ENCODE results near the gene OR56A3. TPM values are rescaled to one million over a fixed set of nuclear protein-coding genes. Genes with fewer than 3 reads are reported as not detected.

OR56A3 gene
- total and polyA plus RNA-seq, 2 of the 4 experiments (the other 2 are of a cell fraction) = not detected

DNA sequence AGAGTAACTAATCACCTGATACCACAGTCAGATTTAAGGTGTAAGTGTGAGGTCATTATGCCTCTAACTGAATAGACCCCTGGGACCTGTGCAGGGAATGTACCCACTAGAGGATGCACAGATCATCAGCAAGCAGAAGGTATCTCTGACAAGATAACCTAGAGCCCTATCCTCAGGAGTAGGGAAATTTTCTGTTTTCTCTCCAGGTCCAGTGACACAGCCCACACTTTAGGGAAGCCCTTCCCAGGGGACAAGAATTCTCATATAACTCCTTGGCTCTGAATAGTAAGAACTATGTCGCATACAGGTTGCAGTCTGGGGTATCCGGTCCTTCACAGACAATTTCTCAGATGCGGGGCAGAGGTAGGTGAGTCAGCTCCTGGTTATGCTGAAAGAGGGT is 49.1 kb upstream of the OR56A3 start, which contains the start of gene OR52E5:
Gene OR52E5, plus strand, starts transcription at position 301 of the 400 bp plus-strand sequence. CDS start 7,569 bp downstream, outside the sequence.
- TF ChIP-seq CEBPB (IDR thresholded peaks at IDR 0.05; ENCODE audit: low read depth, low read length) (no peak), MXI1 (IDR thresholded peaks at IDR 0.05; ENCODE audit: borderline replicate concordance, low read depth, low read length) (no peak), CHD1 (IDR thresholded peaks at IDR 0.05; ENCODE audit: low read depth, low read length) (no peak), MAFK (IDR thresholded peaks at IDR 0.05; ENCODE audit: low read depth, low read length) (no peak), FOS (IDR thresholded peaks at IDR 0.05; ENCODE audit: low read depth, low read length) (no peak), BHLHE40 (IDR thresholded peaks at IDR 0.05; ENCODE audit: low read depth, low read length) (no peak), POLR2A (IDR thresholded peaks at IDR 0.05; ENCODE audit: low read depth, low read length) (no peak), RFX5 (IDR thresholded peaks at IDR 0.05; ENCODE audit: low read depth, low read length) (no peak)
- TF ChIP-seq, protein P1, sequence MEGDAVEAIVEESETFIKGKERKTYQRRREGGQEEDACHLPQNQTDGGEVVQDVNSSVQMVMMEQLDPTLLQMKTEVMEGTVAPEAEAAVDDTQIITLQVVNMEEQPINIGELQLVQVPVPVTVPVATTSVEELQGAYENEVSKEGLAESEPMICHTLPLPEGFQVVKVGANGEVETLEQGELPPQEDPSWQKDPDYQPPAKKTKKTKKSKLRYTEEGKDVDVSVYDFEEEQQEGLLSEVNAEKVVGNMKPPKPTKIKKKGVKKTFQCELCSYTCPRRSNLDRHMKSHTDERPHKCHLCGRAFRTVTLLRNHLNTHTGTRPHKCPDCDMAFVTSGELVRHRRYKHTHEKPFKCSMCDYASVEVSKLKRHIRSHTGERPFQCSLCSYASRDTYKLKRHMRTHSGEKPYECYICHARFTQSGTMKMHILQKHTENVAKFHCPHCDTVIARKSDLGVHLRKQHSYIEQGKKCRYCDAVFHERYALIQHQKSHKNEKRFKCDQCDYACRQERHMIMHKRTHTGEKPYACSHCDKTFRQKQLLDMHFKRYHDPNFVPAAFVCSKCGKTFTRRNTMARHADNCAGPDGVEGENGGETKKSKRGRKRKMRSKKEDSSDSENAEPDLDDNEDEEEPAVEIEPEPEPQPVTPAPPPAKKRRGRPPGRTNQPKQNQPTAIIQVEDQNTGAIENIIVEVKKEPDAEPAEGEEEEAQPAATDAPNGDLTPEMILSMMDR (conservative IDR thresholded peaks at IDR 0.05; ENCODE audit: low read depth, low read length) = no peak
- TF ChIP-seq, protein P2, sequence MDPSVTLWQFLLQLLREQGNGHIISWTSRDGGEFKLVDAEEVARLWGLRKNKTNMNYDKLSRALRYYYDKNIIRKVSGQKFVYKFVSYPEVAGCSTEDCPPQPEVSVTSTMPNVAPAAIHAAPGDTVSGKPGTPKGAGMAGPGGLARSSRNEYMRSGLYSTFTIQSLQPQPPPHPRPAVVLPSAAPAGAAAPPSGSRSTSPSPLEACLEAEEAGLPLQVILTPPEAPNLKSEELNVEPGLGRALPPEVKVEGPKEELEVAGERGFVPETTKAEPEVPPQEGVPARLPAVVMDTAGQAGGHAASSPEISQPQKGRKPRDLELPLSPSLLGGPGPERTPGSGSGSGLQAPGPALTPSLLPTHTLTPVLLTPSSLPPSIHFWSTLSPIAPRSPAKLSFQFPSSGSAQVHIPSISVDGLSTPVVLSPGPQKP (IDR thresholded peaks at IDR 0.05; ENCODE audit: borderline replicate concordance, low read depth, low read length) = no peak
- H3K9me3 ChIP-seq (ENCODE audit: control insufficient read depth, insufficient read depth, low read length) = no peaks in the 10 kb centered on the region
- H3K4me2 ChIP-seq (ENCODE audit: low read depth, low read length) = no peak within 1 kb of the TSS
- no peak within 1 kb of the TSS for H2BK5ac ChIP-seq (ENCODE audit: low read depth, low read length, poor library complexity, severe bottlenecking)
- intact Hi-C loops (cut with micrococcal nuclease) = loop anchor here (10.0 kb wide), 1 partner anchor 418 kb away; no protein-coding TSS in a partner anchor
- H3K9me1 ChIP-seq (ENCODE audit: insufficient read depth, low read length) = no peaks in the 10 kb centered on the region
- H3K4me1 ChIP-seq (ENCODE audit: control insufficient read depth, insufficient read depth, low read length) = no peaks in the 10 kb centered on the region
- CTCF ChIA-PET = no interaction called here
- POLR2A ChIA-PET (ENCODE audit: unreplicated experiment) = no interaction called here
- no peak within 1 kb of the TSS for H4K5ac ChIP-seq (ENCODE audit: low read depth, low read length)
- H2BK20ac ChIP-seq (ENCODE audit: low read depth, low read length) = no peak within 1 kb of the TSS
- H2AK9ac ChIP-seq (replicated peaks; ENCODE audit: low read depth, low read length, poor library complexity) = no peak within 1 kb of the TSS
- no peak within 1 kb of the TSS for H3K9ac ChIP-seq (ENCODE audit: low read depth, low read length)
- WGBS, 2 experiments (ENCODE audit: extremely low coverage in 2 of 2, insufficient read length in 1 of 2) = no CpG with 5 or more reads among the region's 3 CpGs
- no peak within 1 kb of the TSS for H2BK15ac ChIP-seq (ENCODE audit: low read depth, low read length)
- no peak within 1 kb of the TSS for H2AK5ac ChIP-seq (ENCODE audit: low read depth, low read length)
- no peak within 1 kb of the TSS for H3K27ac ChIP-seq (ENCODE audit: insufficient read depth, low read length)
- no peak within 1 kb of the TSS for H4K8ac ChIP-seq (ENCODE audit: low read depth in 2 of 2, low read length in 2 of 2)
- in situ Hi-C loops (cut with MboI; ENCODE audit: low sequenced_read_pairs) = no loop called here
- H3K79me1 ChIP-seq (ENCODE audit: low read depth in 1 of 2, low read length in 2 of 2) = no peaks in the 10 kb centered on the region
- no peak for DNase-seq
- H2BK120ac ChIP-seq (ENCODE audit: low read depth, low read length) = no peak within 1 kb of the TSS
- no peaks in the 10 kb centered on the region for H4K20me1 ChIP-seq (ENCODE audit: insufficient read depth, low read length)
- H2AFZ ChIP-seq (replicated peaks; ENCODE audit: low read length, poor library complexity) = no peak within 1 kb of the TSS
- no peaks in the 10 kb centered on the region for H3K36me3 ChIP-seq (ENCODE audit: control insufficient read depth, insufficient read depth, low read length)
- ATAC-seq (ENCODE audit: low read depth) = no peak
- H3K4me3 ChIP-seq (ENCODE audit: insufficient read depth, low read depth, low read length) = no peak within 1 kb of the TSS
- H4K91ac ChIP-seq (ENCODE audit: insufficient read depth, low read depth, low read length) = no peak within 1 kb of the TSS
- no peak within 1 kb of the TSS for H3K18ac ChIP-seq (ENCODE audit: low read depth, low read length)
- no peaks in the 10 kb centered on the region for H3K27me3 ChIP-seq (ENCODE audit: control insufficient read depth, insufficient read depth, low read length)
- no peak within 1 kb of the TSS for H3K56ac ChIP-seq (ENCODE audit: extremely low read depth, insufficient read depth, low read length)
- H3K4ac ChIP-seq (ENCODE audit: low read depth, low read length) = no peak within 1 kb of the TSS
- no peak within 1 kb of the TSS for H3K23ac ChIP-seq (ENCODE audit: low read depth, low read length)
- H3K14ac ChIP-seq (replicated peaks; ENCODE audit: low read depth, low read length) = no peak within 1 kb of the TSS
- no TSS peak for BruUV-seq (replicated peaks)
- dilution Hi-C loops (cut with HindIII; ENCODE audit: low sequenced_read_pairs, unreplicated experiment) = no loop called here
